GM12878 (cell line): ENCODE measurements around the gene C10orf105.

Experiments used
- BHLHE40 ChIP-seq, 2 experiments: fragments of 450-650 bp in 1 of 2; IDR thresholded peaks; 2 replicates each; pipeline ENCODE4 v1.6.1; 2011 to 2017; ENCODE audit warnings: low read depth in 2 of 2, borderline replicate concordance in 1 of 2, improper control_type of control experiment in 1 of 2, low read length in 1 of 2, mild to moderate bottlenecking in 1 of 2
- CHD4 ChIP-seq: fragments of 200-600 bp; sonication (generic); IDR thresholded peaks from 2 replicates; pipeline ENCODE4 v1.6.1; 2016; ENCODE audit warnings: mild to moderate bottlenecking
- EZH2 ChIP-seq: IDR thresholded peaks from 2 replicates; pipeline ENCODE4 v1.6.1; 2012; ENCODE audit warnings: low read depth, mild to moderate bottlenecking, control low read depth, inconsistent platforms, low read length, borderline replicate concordance; ENCODE audit not compliant: control insufficient read depth
- GABPA ChIP-seq: IDR thresholded peaks from 2 replicates; pipeline ENCODE4 v1.6.1; 2014; ENCODE audit warnings: antibody characterized with exemption, low read depth, mild to moderate bottlenecking, inconsistent platforms
- NFXL1 ChIP-seq: fragments of 450-650 bp; IDR thresholded peaks from 2 replicates; pipeline ENCODE4 v1.6.1; 2017; ENCODE audit warnings: antibody characterized with exemption, mild to moderate bottlenecking, borderline replicate concordance
- NFYB ChIP-seq: IDR thresholded peaks from 2 replicates; pipeline ENCODE4 v1.6.1; 2011; ENCODE audit warnings: low read depth, mild to moderate bottlenecking, low read length, improper control_type of control experiment, moderate library complexity; ENCODE audit not compliant: insufficient read depth
- NRF1 ChIP-seq: conservative IDR thresholded peaks from 2 replicates; pipeline ENCODE4 v1.6.1; 2011; ENCODE audit warnings: mild to moderate bottlenecking, low read depth, low read length, improper control_type of control experiment
- POLR2A ChIP-seq: IDR thresholded peaks from 2 replicates; pipeline ENCODE4 v1.6.1; 2011; ENCODE audit warnings: low read depth, mild to moderate bottlenecking, low read length
- RCOR1 ChIP-seq: conservative IDR thresholded peaks from 2 replicates; pipeline ENCODE4 v1.6.1; 2012; ENCODE audit warnings: low read depth, low read length, improper control_type of control experiment
- TAF1 ChIP-seq: IDR thresholded peaks from 2 replicates; pipeline ENCODE4 v1.6.1; 2011; ENCODE audit warnings: mild to moderate bottlenecking, low read depth, low read length, borderline replicate concordance
- TF ChIP-seq, protein P1 (sequence below), 3 experiments: IDR thresholded peaks in 2 of 3; conservative IDR thresholded peaks in 1 of 3; 2 replicates each; pipeline ENCODE4 v1.5.1; 2011; ENCODE audit warnings: low read depth in 3 of 3, low read length in 3 of 3, mild to moderate bottlenecking in 3 of 3, control low read depth in 2 of 3, moderate library complexity in 2 of 3, inconsistent platforms in 1 of 3, mixed read lengths in 1 of 3; ENCODE audit not compliant: control insufficient read depth in 2 of 3, insufficient read depth in 1 of 3; ENCODE audit errors: extremely low read depth in 1 of 3
- TF ChIP-seq, protein P2 (sequence below): IDR thresholded peaks from 2 replicates; pipeline ENCODE4 v1.6.1; 2012; ENCODE audit warnings: low read length, inconsistent platforms
- TF ChIP-seq, protein P3 (sequence below): fragments of 450-650 bp; IDR thresholded peaks from 2 replicates; pipeline ENCODE4 v1.6.1; 2016; ENCODE audit warnings: mild to moderate bottlenecking
- TF ChIP-seq, protein P4 (sequence below): fragments of 450-650 bp; IDR thresholded peaks from 2 replicates; pipeline ENCODE4 v1.6.1; 2017; ENCODE audit warnings: antibody characterized with exemption, mild to moderate bottlenecking, moderate library complexity

DNA sequence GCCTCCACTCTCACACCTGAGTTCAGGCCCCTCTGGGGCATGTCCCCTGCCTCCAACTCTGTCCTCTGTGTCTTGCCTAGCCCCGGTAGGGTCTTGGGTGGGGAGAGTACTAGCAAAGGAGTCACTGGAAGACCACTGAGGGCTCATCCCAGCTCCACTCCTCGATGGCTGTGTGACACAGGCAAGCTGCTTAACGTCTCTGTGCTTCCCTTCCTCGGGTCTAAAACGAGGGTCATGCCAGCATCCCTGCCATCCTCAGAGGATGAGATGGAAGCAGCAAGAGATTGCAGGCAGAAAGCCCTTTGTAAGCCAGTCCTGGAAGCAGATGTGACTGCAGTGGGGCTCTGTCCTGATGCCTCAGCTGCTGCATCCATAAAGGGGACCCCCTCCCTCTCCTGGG, 15.2 kb upstream of the C10orf105 start:
- TF ChIP-seq, protein P1, sequence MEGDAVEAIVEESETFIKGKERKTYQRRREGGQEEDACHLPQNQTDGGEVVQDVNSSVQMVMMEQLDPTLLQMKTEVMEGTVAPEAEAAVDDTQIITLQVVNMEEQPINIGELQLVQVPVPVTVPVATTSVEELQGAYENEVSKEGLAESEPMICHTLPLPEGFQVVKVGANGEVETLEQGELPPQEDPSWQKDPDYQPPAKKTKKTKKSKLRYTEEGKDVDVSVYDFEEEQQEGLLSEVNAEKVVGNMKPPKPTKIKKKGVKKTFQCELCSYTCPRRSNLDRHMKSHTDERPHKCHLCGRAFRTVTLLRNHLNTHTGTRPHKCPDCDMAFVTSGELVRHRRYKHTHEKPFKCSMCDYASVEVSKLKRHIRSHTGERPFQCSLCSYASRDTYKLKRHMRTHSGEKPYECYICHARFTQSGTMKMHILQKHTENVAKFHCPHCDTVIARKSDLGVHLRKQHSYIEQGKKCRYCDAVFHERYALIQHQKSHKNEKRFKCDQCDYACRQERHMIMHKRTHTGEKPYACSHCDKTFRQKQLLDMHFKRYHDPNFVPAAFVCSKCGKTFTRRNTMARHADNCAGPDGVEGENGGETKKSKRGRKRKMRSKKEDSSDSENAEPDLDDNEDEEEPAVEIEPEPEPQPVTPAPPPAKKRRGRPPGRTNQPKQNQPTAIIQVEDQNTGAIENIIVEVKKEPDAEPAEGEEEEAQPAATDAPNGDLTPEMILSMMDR (IDR thresholded peaks at IDR 0.05 in 2 of 3, conservative IDR thresholded peaks at IDR 0.05 in 1 of 3; ENCODE audit: control insufficient read depth in 2 of 3, extremely low read depth in 1 of 3, insufficient read depth in 1 of 3, low read depth in 3 of 3, low read length in 3 of 3): no peak
- TF ChIP-seq CHD4: no peak
- TF ChIP-seq NFYB: no peak
- TF ChIP-seq, protein P2, sequence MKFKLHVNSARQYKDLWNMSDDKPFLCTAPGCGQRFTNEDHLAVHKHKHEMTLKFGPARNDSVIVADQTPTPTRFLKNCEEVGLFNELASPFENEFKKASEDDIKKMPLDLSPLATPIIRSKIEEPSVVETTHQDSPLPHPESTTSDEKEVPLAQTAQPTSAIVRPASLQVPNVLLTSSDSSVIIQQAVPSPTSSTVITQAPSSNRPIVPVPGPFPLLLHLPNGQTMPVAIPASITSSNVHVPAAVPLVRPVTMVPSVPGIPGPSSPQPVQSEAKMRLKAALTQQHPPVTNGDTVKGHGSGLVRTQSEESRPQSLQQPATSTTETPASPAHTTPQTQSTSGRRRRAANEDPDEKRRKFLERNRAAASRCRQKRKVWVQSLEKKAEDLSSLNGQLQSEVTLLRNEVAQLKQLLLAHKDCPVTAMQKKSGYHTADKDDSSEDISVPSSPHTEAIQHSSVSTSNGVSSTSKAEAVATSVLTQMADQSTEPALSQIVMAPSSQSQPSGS: no peak
- no peak for TF ChIP-seq GABPA
- no peak for TF ChIP-seq POLR2A
- no peak for TF ChIP-seq RCOR1
- no peak for TF ChIP-seq BHLHE40 (IDR thresholded peaks at IDR 0.05; ENCODE audit: borderline replicate concordance in 1 of 2, low read depth in 2 of 2, low read length in 1 of 2)
- TF ChIP-seq, protein P3, sequence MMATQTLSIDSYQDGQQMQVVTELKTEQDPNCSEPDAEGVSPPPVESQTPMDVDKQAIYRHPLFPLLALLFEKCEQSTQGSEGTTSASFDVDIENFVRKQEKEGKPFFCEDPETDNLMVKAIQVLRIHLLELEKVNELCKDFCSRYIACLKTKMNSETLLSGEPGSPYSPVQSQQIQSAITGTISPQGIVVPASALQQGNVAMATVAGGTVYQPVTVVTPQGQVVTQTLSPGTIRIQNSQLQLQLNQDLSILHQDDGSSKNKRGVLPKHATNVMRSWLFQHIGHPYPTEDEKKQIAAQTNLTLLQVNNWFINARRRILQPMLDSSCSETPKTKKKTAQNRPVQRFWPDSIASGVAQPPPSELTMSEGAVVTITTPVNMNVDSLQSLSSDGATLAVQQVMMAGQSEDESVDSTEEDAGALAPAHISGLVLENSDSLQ: no peak
- no peak for TF ChIP-seq EZH2
- TF ChIP-seq TAF1: no peak
- no peak for TF ChIP-seq NRF1
- no peak for TF ChIP-seq NFXL1
- TF ChIP-seq, protein P4, sequence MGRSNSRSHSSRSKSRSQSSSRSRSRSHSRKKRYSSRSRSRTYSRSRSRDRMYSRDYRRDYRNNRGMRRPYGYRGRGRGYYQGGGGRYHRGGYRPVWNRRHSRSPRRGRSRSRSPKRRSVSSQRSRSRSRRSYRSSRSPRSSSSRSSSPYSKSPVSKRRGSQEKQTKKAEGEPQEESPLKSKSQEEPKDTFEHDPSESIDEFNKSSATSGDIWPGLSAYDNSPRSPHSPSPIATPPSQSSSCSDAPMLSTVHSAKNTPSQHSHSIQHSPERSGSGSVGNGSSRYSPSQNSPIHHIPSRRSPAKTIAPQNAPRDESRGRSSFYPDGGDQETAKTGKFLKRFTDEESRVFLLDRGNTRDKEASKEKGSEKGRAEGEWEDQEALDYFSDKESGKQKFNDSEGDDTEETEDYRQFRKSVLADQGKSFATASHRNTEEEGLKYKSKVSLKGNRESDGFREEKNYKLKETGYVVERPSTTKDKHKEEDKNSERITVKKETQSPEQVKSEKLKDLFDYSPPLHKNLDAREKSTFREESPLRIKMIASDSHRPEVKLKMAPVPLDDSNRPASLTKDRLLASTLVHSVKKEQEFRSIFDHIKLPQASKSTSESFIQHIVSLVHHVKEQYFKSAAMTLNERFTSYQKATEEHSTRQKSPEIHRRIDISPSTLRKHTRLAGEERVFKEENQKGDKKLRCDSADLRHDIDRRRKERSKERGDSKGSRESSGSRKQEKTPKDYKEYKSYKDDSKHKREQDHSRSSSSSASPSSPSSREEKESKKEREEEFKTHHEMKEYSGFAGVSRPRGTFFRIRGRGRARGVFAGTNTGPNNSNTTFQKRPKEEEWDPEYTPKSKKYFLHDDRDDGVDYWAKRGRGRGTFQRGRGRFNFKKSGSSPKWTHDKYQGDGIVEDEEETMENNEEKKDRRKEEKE: no peak
